ENCODE results near the gene AVPR1B.

GRCh38 chr1:206122686-206123085 lies 5.5 kb upstream of the AVPR1B start:
- TF ChIP-seq CTCF (IDR thresholded peaks at IDR 0.05) (no peak), FOXS1 (CRISPR knock-in tag; IDR thresholded peaks at IDR 0.05) (no peak), JUN (IDR thresholded peaks at IDR 0.05) (no peak), CEBPB (IDR thresholded peaks at IDR 0.05) (no peak), KDM1A (IDR thresholded peaks at IDR 0.05; ENCODE audit: low read depth) (no peak), MYC (IDR thresholded peaks at IDR 0.05; ENCODE audit: borderline replicate concordance, low read length) (no peak), POLR2A (IDR thresholded peaks at IDR 0.05; ENCODE audit: low read length) (no peak)
